Hepatocyte (in vitro differentiated cells): Measurements from ENCODE around the gene GRP. TPM values are rescaled to one million over a fixed set of nuclear protein-coding genes. Genes with fewer than 3 reads are reported as not detected.

Experiments used
- DNase-seq: peaks from one replicate; pipeline ENCODE4 v3.0.0-alpha.2; 2016; ENCODE audit warnings: low spot score
- H2AFZ ChIP-seq: fragments of 200-600 bp; sonication (generic); 2 replicates; pipeline ENCODE4 v1.6.0; 2016; ENCODE audit warnings: antibody characterized with exemption, mild to moderate bottlenecking
- H3K27ac ChIP-seq: fragments of 200-600 bp; sonication (generic); 2 replicates; pipeline ENCODE4 v1.5.1; 2016; ENCODE audit warnings: mild to moderate bottlenecking
- H3K27me3 ChIP-seq: fragments of 200-600 bp; sonication (generic); 2 replicates; pipeline ENCODE4 v1.6.1; 2016
- H3K36me3 ChIP-seq: fragments of 200-600 bp; sonication (generic); replicated peaks from 2 replicates; pipeline ENCODE4 v1.5.1; 2016; ENCODE audit warnings: low read depth; ENCODE audit not compliant: insufficient read depth
- H3K4me1 ChIP-seq: fragments of 200-600 bp; sonication (generic); 2 replicates; pipeline ENCODE4 v1.5.1; 2016; ENCODE audit warnings: mild to moderate bottlenecking, moderate library complexity; ENCODE audit not compliant: insufficient read depth
- H3K4me2 ChIP-seq: fragments of 200-600 bp; sonication (generic); 2 replicates; pipeline ENCODE4 v1.6.0; 2016
- H3K4me3 ChIP-seq: fragments of 200-600 bp; sonication (generic); 2 replicates; pipeline ENCODE4 v1.5.1; 2016; ENCODE audit warnings: mild to moderate bottlenecking
- H3K79me2 ChIP-seq: fragments of 200-600 bp; sonication (generic); 2 replicates; pipeline ENCODE4 v1.6.0; 2017; ENCODE audit warnings: mild to moderate bottlenecking
- H3K9me2 ChIP-seq: fragments of 200-600 bp; sonication (generic); replicated peaks from 2 replicates; pipeline ENCODE4 v1.6.0; 2017; ENCODE audit warnings: mild to moderate bottlenecking; ENCODE audit not compliant: insufficient read depth
- H3K9me3 ChIP-seq: fragments of 200-600 bp; sonication (generic); 2 replicates; pipeline ENCODE4 v1.5.1; 2016; ENCODE audit warnings: low read depth, mild to moderate bottlenecking
- H4K20me1 ChIP-seq: fragments of 200-600 bp; sonication (generic); 2 replicates; pipeline ENCODE4 v1.6.0; 2016; ENCODE audit warnings: mild to moderate bottlenecking; ENCODE audit not compliant: insufficient read depth, poor library complexity, severe bottlenecking
- EZH2 ChIP-seq: fragments of 200-600 bp; sonication (generic); IDR thresholded peaks from 2 replicates; pipeline ENCODE4 v1.6.1; 2016; ENCODE audit warnings: antibody characterized with exemption, mild to moderate bottlenecking, borderline replicate concordance
- EZH2phosphoT487 ChIP-seq: fragments of 200-600 bp; sonication (generic); IDR thresholded peaks from one replicate; pipeline ENCODE4 v1.6.1; 2018; ENCODE audit warnings: antibody characterized with exemption, mild to moderate bottlenecking, low read depth, moderate library complexity; ENCODE audit not compliant: unreplicated experiment, severe bottlenecking
- WGBS: methylation state at CpG from one replicate; pipeline ENCODE4 v1.1.6; 2016; ENCODE audit warnings: low lambda C conversion rate; ENCODE audit errors: missing lambda C conversion rate; 5-methylcytosine and 5-hydroxymethylcytosine counted together
- polyA plus RNA-seq: library from polyadenylated mRNA; unstranded; fragments of >200 nt; fragmentation: Nextera tagmentation; extraction: Ambion mirVana; gene quantifications from 2 replicates; pipeline ENCODE4 v1.2.1, GENCODE V29; 2016
- total RNA-seq: library from RNA; depleted of rRNA; stranded (reverse); fragments of >200 nt; gene quantifications from 2 replicates; pipeline ENCODE4 v1.2.3, GENCODE V29; 2014
- TF ChIP-seq, protein P1 (sequence below): fragments of 200-600 bp; sonication (generic); IDR thresholded peaks from 2 replicates; pipeline ENCODE4 v1.5.1; 2016; ENCODE audit warnings: antibody characterized with exemption, mild to moderate bottlenecking; ENCODE audit not compliant: poor library complexity

Gene GRP
- total and polyA plus RNA-seq, 2 experiments from 2014 or later, result 0.71 to 2.6 TPM

DNA sequence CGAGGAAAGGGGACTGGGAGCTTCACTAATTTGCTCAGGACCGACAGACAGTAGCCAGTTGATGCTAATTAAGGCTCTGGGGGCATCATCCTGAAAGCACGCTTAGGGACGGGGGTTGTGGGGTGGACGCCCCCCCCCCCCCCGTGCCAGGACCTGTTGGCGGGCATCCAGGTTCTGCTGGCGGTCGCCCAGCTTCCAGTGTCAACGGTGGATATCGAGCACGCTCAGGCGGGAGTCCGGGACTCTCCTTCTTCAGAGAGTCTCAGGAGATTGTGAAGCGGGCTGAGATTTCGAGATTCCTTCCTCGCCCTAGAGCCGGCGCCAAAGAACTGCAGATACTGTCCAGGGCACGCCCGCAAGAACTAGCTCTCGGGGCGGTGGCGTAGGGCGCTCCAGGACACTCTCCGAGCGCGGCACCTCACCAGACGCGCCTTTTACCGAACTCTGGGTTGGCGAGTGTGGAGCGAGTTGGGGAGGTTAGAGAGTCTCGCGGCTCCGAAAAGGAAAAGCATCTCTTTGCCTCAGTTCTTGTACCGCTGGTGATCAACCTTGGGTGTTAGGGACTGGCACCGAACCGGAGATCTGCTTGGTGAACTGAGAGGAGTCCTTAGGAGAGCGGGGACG lies 47.7 kb downstream of the GRP start:
- peak; percentile 21 for TF ChIP-seq EZH2phosphoT487
- TF ChIP-seq, protein P1, sequence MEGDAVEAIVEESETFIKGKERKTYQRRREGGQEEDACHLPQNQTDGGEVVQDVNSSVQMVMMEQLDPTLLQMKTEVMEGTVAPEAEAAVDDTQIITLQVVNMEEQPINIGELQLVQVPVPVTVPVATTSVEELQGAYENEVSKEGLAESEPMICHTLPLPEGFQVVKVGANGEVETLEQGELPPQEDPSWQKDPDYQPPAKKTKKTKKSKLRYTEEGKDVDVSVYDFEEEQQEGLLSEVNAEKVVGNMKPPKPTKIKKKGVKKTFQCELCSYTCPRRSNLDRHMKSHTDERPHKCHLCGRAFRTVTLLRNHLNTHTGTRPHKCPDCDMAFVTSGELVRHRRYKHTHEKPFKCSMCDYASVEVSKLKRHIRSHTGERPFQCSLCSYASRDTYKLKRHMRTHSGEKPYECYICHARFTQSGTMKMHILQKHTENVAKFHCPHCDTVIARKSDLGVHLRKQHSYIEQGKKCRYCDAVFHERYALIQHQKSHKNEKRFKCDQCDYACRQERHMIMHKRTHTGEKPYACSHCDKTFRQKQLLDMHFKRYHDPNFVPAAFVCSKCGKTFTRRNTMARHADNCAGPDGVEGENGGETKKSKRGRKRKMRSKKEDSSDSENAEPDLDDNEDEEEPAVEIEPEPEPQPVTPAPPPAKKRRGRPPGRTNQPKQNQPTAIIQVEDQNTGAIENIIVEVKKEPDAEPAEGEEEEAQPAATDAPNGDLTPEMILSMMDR, result no peak
- peak; percentile 68 for TF ChIP-seq EZH2
- Histone ChIP-seq H3K4me1 (peaks cover 11% of the 10 kb centered on the region), H2AFZ (no peak overlapping the region), H3K27ac (no peak overlapping the region), H3K36me3 (no peaks in the 10 kb centered on the region), H3K9me3 (no peaks in the 10 kb centered on the region), H3K79me2 (no peaks in the 10 kb centered on the region), H3K4me3 (no peak overlapping the region), H3K9me2 (no peaks in the 10 kb centered on the region), H3K4me2 (peak overlapping the region; percentile 86), H3K27me3 (peaks cover 98% of the 10 kb centered on the region), H4K20me1 (no peaks in the 10 kb centered on the region)
- WGBS, result 2% methylated on average over 39 of the region's 41 CpGs
- no peak for DNase-seq

DNA sequence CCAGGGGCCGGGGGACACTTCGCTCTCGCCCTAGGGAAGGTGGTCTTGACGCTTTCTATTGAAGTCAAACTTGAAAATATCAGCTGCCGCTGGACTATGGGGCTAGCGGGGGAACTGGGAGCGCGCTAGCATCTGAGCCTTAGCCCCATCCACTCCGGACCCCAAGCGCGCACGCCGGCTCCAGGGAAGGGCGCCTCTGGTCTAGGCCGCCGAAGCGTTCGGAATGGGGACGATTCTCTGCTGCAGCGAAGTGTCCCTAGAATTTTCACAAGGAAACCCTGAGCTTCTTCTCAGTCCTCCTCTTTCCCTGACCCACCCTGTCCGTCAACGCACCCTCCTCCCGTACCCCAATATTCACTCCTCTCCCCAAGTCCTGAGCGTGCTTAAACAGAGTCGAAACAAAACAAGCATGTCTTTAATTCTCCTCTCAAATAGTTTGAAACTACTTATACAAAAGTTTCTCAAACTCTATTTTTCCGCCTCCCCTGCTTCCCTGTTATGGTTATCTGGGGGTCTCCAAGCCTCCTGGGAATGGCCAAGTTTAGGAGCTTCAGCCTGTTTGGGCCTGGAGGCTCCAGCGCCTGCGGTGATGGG lies 48.3 kb downstream of the GRP start:
- H3K27me3 ChIP-seq, result peaks cover 98% of the 10 kb centered on the region
- no peak overlapping the region for H3K27ac ChIP-seq
- peak overlapping the region; percentile 86 for H3K4me2 ChIP-seq
- no peak overlapping the region for H3K4me3 ChIP-seq
- H3K9me2 ChIP-seq, result no peaks in the 10 kb centered on the region
- H3K79me2 ChIP-seq, result no peaks in the 10 kb centered on the region
- DNase-seq, result no peak
- H3K4me1 ChIP-seq, result peaks cover 17% of the 10 kb centered on the region
- 9% methylated on average over 28 of the region's 28 CpGs for WGBS
- no peaks in the 10 kb centered on the region for H3K36me3 ChIP-seq
- H2AFZ ChIP-seq, result no peak overlapping the region
- no peaks in the 10 kb centered on the region for H3K9me3 ChIP-seq
- no peaks in the 10 kb centered on the region for H4K20me1 ChIP-seq
- TF ChIP-seq EZH2, result peak; percentile 94
- TF ChIP-seq, protein P1, result no peak
- peak; percentile 26 for TF ChIP-seq EZH2phosphoT487

DNA sequence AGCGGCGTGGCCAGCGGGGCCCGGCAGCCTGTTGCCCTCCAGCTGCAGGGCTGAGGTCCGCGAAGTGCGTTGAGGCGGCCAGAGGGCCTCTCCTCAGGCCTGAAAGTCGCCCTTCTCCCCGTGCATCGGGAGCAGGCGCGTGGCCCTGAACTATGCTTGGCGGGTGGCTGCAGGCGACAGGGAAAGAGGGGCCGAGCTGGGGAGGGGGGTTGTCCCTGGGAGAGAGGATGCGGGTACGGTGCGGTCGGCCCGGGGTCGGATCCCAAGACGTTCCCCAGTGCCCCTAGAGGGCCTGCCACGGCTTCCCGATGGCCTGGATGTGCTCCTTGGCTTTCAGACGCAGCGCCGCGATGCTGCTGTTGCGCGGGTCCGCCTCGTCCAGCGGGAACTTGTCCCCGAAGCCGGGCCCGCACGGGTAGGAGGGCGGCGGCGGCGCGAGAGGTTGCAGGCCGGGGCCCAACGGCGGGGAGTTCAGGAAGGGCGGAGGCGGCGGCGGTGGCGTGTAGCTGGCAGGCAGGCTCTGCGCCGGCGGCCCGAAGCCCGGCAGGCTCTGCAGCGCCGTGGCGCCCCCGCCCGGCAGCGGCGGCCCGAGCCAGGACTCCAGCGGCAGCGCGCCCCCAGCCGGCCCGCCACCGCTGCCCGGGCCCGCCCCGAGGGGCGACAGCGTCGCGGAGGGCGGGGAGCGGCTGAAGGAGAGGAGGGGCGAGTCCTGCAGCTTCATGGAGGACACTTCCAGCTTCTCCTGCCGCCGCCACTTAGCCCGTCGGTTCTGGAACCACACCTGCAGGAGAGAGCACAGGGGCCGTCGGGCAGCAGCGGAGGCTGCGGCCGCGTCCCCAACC lies 49.0 kb downstream of the GRP start:
- 1% methylated on average over 44 of the region's 90 CpGs for WGBS
- Histone ChIP-seq H3K79me2 (no peaks in the 10 kb centered on the region), H3K4me1 (peaks cover 17% of the 10 kb centered on the region), H2AFZ (peak overlapping the region; percentile 63), H3K4me3 (peak overlapping the region; percentile 23), H3K27me3 (peaks cover 98% of the 10 kb centered on the region), H3K4me2 (peak overlapping the region; percentile 86), H3K27ac (no peak overlapping the region), H3K9me2 (no peaks in the 10 kb centered on the region), H4K20me1 (no peaks in the 10 kb centered on the region), H3K36me3 (no peaks in the 10 kb centered on the region), H3K9me3 (no peaks in the 10 kb centered on the region)
- TF ChIP-seq, protein P1, result peak; percentile 10
- TF ChIP-seq EZH2phosphoT487 (peak; percentile 25), EZH2 (peak; percentile 72)
- DNase-seq, result peak; percentile 80
